GM21381 (cell line): ENCODE results near the gene KCND3.

Experiments
- ATAC-seq: cut with Tn5 transposase; IDR thresholded peaks from one replicate; pipeline ENCODE4 v1.9.1; 2021; ENCODE audit warnings: mild to moderate bottlenecking, moderate library complexity; ENCODE audit not compliant: unreplicated experiment

The KCND3 gene

GRCh38 chr1:111921948-111922347 is 67.5 kb downstream of the KCND3 start:
- no peak for ATAC-seq

GRCh38 chr1:111920221-111921024 is 69.0 kb downstream of the KCND3 start:
- ATAC-seq, result no peak

DNA sequence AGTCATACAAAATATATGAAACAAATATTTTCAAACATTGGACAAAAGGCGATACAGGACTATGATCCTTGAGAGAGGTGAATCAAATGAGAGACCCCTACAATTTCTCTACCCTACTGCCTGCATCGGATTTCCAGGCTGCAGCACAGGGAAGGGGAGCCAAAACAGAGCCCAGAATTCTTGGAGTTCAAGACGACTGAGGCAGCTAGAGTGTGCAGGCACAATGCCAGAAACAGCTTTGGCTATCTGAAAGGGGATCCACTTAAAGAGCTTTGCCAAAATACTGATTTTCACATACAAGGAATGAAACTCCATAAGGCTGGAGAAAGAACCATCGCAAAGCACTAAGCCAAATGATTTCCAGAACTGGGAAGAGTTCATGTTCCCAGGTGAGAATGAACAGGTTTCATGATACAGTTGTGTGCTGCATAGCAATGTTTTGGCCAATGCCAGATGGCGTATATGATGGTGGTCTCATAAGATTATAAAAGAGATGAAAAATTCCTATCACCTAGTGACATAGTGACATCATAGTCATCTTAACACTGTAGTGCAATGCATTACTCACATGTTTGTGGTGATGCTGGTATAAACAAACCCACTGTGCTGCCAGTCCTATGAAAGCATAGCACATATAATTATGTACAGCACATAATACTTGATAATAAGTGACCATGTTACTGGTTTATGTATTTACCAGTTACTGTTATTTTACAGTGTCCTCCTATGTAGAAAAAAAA is 77.5 kb downstream of the KCND3 start:
- no peak for ATAC-seq

GRCh38 chr1:111911061-111911460 is 78.4 kb downstream of the KCND3 start:
- no peak for ATAC-seq

DNA sequence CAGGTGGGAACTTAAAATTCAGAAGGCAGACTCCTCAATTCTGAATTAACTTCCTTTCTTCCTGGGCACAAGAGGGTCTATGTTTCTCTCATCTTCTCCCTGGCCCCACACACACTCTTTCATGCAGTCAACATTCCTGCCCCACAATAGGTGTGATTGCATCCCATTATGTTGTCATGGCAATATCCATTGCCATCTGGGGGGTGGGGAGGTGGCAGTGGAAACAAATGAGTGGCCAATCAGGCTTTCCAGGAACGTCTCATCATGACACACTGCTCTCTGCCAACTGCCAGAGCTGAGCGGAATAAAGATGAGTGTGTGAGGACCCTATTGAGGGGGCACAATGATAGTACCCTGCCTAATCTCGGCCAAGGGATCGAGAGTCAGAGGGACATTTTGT is 80.4 kb downstream of the KCND3 start:
- ATAC-seq, result no peak

DNA sequence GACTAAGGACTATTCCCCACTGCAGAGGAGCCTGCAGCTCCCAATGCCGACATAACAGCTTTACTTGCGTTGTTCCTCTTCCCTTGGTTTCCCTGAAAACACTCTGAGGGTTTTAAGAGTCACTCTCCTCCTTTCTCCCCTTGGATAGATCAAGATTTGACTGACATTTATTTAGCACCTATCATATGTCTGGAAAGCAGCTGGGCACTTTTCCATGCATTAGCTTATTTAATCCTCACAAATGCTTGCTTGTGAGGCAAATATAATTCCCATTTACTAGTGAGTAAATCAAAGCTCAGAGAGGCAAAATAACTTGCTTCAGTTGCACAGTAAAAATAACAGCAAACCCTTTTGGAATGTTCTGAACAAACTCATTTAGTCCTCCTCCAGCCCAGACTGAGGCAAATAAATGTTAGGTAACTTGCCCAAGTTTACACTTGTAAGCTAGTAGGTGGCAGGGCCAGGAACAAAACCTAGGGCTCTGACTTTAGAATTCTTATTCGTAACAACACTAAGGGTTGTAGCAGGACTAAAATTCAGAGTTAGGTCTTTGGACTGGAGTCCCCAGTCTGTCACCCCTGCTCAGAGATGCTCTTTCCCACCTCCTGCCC is 81.4 kb downstream of the KCND3 start:
- ATAC-seq, result no peak

GRCh38 chr1:111907321-111907720 is 82.1 kb downstream of the KCND3 start:
- no peak for ATAC-seq

DNA sequence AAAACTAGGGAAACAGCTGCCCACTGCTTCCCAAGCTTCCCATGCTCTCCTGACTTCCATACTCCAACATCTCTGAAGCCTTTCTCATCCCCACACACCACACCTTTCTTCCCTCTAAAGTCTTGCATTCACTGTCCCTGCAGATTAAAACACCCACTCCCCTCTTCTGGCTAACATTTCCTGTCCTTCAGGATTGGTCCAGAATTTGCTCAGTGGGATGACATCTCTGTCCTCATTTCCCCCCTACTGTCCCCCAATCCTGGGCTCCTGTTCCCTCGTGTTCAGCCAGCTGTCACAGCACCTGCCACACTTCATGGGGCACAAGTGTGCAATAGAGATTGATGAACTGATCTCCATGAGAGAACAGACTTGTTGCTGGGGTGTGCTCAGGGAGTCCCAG is 82.7 kb downstream of the KCND3 start:
- no peak for ATAC-seq

- no peak for ATAC-seq
These were observed 83.4 kb downstream of the KCND3 start for GRCh38 chr1:111906111-111906510.

GRCh38 chr1:111904478-111905218 is 84.8 kb downstream of the KCND3 start:
- ATAC-seq, result no peak

- ATAC-seq, result no peak
These were observed 85.5 kb downstream of the KCND3 start for GRCh38 chr1:111903871-111904449.

- ATAC-seq, result no peak
These were observed 86.2 kb downstream of the KCND3 start for GRCh38 chr1:111903148-111903870.

DNA sequence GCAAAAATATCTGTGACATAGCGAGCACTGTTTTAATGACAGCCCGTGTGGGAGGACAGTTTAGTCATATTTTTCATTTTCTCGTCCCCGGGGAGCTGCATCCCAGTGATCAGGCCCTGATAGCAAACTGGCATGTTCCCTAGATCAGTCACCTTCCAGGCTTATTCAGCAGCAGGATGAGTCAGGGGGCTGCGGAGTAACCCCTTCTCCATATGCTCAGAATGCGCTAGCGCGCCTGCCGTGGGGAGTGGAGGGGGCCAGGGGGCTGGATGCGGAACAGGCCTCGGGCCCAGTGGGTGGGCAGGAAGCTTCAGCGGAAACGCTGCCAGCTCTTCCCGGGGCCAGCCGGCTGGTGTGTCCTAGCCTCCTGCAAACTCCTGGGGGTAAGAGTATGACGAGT is 94.0 kb downstream of the KCND3 start:
- no peak for ATAC-seq

DNA sequence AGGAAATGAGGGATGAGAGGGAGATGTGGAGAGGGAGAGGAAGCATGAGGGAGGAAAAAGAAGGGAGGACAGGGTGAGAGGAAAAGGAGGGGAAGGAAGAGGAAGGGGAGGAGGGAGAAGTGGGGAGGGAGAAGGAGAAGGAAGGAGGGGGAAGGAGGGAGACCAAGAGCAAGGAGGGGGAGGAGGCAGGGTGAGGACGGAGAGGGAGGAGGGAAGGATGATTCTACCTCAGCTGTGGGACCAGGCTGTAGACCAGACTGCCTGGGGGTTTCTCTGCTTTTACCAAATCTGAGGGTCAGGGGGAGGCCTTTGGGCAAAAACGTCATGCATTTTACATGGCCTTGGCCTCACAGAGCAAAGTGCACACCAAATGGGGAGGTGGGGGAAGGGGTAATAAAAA is 94.5 kb downstream of the KCND3 start:
- ATAC-seq, result no peak

- ATAC-seq, result no peak
These were observed 95.0 kb downstream of the KCND3 start for GRCh38 chr1:111894497-111894896.

GRCh38 chr1:111891566-111891965 is 97.9 kb downstream of the KCND3 start:
- no peak for ATAC-seq

- no peak for ATAC-seq
These were observed 100.6 kb downstream of the KCND3 start for GRCh38 chr1:111888740-111889376.

- ATAC-seq, result no peak
These were observed 101.6 kb downstream of the KCND3 start for GRCh38 chr1:111887875-111888274.

DNA sequence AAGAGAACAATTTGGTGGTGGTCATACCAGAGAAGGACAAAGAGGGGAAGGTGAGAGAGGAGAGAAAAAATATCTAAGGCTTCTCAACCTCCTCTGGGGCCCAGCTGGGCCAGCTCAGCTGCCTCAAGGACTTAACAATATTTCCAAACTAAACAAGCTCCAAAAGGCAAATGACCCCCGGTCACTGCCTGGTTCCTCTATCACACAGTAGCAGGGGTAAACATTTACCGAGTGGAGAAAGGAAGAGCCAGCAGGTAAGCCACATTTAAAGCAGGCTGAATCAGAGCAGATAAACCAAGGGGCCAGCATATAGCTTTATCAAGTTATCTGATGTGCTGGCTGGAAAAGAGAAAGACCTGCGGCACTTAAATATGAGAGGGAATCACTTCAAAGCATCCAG is 102.1 kb downstream of the KCND3 start:
- ATAC-seq, result no peak

- ATAC-seq, result no peak
These were observed 102.7 kb downstream of the KCND3 start for GRCh38 chr1:111886741-111887140.
